Measurements from ENCODE around the gene AFDN. TPM values are rescaled to one million over a fixed set of nuclear protein-coding genes. Genes with fewer than 3 reads are reported as not detected.

Gene AFDN
- total and polyA plus RNA-seq, 2 of the 8 experiments (the other 6 are each of a cell fraction or from before 2014, with no cell fraction given), result 53.4 to 192 TPM

DNA sequence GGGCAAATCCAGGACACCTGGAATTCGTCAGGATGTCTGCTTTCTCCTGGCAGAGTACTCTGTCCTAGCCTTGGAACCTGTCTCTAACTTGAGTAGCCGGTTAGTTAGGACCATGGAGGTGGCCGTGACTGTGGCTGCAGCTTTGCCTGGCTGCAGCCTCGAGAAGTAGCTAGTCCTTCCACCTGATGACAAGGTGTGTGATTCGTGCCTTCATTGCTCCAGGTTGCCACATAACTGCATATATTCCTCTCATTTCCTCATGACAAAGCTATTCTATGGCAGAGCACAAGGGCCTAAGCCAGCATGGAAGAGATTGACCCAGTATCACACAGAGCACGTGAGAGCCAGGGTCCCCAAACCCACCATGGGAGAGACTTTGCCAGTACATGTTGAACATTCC, 130.9 kb downstream of the AFDN start:
- Histone ChIP-seq H4K20me1 (replicated peaks in 1 of 2; ENCODE audit: control insufficient read depth in 1 of 2, insufficient read depth in 2 of 2, low read length in 2 of 2) (peaks cover 3 to 4% of the 10 kb centered on the region in 2 experiments), H3K27me3 (replicated peaks in 1 of 4; ENCODE audit: control insufficient read depth in 3 of 4, extremely low read depth in 1 of 4, insufficient read depth in 3 of 4, low read length in 3 of 4) (no peaks in the 10 kb centered on the region), H3K4me3 (ENCODE audit: extremely low read depth in 1 of 4, insufficient read depth in 2 of 4, low read depth in 3 of 4, low read length in 4 of 4) (no peak overlapping the region), H2BK12ac (ENCODE audit: low read depth, low read length) (no peak overlapping the region), H3K23ac (ENCODE audit: insufficient read length) (no peak overlapping the region), H2BK15ac (ENCODE audit: low read length) (no peak overlapping the region), H2AK5ac (ENCODE audit: low read depth, low read length) (no peak overlapping the region), H3K79me1 (ENCODE audit: low read depth, low read length) (peaks cover 5% of the 10 kb centered on the region; the same call in 1 of the 2 replicates), H3K4ac (replicated peaks; ENCODE audit: insufficient read length, low read depth, low read length) (no peak overlapping the region), H3K4me2 (ENCODE audit: insufficient read depth in 1 of 2, low read depth in 2 of 2, low read length in 2 of 2) (no peak overlapping the region), H4K91ac (replicated peaks; ENCODE audit: insufficient read length, low read length) (no peak overlapping the region), H2BK120ac (replicated peaks; ENCODE audit: low read depth, low read length) (no peak overlapping the region), H3K27ac (ENCODE audit: low read depth, low read length) (no peak overlapping the region), H3K4me1 (replicated peaks in 1 of 4; ENCODE audit: control insufficient read depth in 3 of 4, insufficient read depth in 4 of 4, low read length in 3 of 4) (no peaks in the 10 kb centered on the region), H3K9ac (replicated peaks in 1 of 4; ENCODE audit: extremely low read depth in 1 of 4, low read depth in 3 of 4, low read length in 3 of 4) (no peak overlapping the region), H3K9me3 (ENCODE audit: insufficient read depth in 2 of 2, low read depth in 1 of 2, low read length in 1 of 2) (no peaks in the 10 kb centered on the region), H2BK20ac (ENCODE audit: low read length) (no peak overlapping the region), H3K18ac (ENCODE audit: extremely low read depth, low read length) (no peak overlapping the region), H3K14ac (ENCODE audit: insufficient read length) (no peak overlapping the region), H2BK5ac (ENCODE audit: low read depth, low read length) (no peak overlapping the region), H4K5ac (ENCODE audit: insufficient read length, low read depth, low read length) (no peak overlapping the region), H3K36me3 (ENCODE audit: control insufficient read depth in 2 of 4, insufficient read depth in 4 of 4, low read length in 3 of 4) (peaks cover under 1 to 28% (median 9%) of the 10 kb centered on the region in 4 experiments; a peak in 7 of 8 replicates), H3K23me2 (ENCODE audit: low read depth, low read length) (no peaks in the 10 kb centered on the region), H4K8ac (ENCODE audit: extremely low read depth, insufficient read depth, low read length) (no peak overlapping the region), H2AFZ (ENCODE audit: low read length) (no peak overlapping the region), H3K79me2 (ENCODE audit: control insufficient read depth in 1 of 2, insufficient read depth in 2 of 2, low read length in 2 of 2) (peaks cover 5 to 23% of the 10 kb centered on the region in 2 experiments; a peak in 3 of 4 replicates), H3K56ac (replicated peaks; ENCODE audit: insufficient read length, low read depth, low read length) (no peak overlapping the region)
- CTCF ChIA-PET (ENCODE audit: partially characterized antibody), result interaction anchor here (1.0 to 2.3 kb wide), 3 partner anchors 10 to 104 kb away, joined by 3 to 19 read pairs (median 3); no protein-coding TSS in a partner anchor
- no peak for FAIRE-seq
- POLR2A ChIA-PET (ENCODE audit: partially characterized antibody), result no interaction called here
- TF ChIP-seq SRF (IDR thresholded peaks at IDR 0.05; ENCODE audit: low read depth, low read length) (no peak), SP4 (IDR thresholded peaks at IDR 0.05; ENCODE audit: low read length) (no peak), RXRA (IDR thresholded peaks at IDR 0.05; ENCODE audit: insufficient read depth, low read depth, low read length) (no peak), CBX8 (IDR thresholded peaks at IDR 0.05; ENCODE audit: borderline replicate concordance, low read depth, low read length) (no peak)
- 88% methylated on average over 6 of the region's 6 CpGs; no CpG with 5 or more reads in 1 of the 2 experiments for WGBS, 2 experiments (ENCODE audit: extremely low coverage in 1 of 2, insufficient coverage in 1 of 2, insufficient read length in 1 of 2, insufficient replicate concordance in 2 of 2, low coverage in 1 of 2, low lambda C conversion rate in 2 of 2, missing lambda C conversion rate in 1 of 2)
- no peak for DNase-seq (ENCODE audit: low read depth in 1 of 2, low spot score in 2 of 2)

All from H1 (cell line).